Suppressor macrophage treated with lipopolysaccharide for 1 hour (primary cell): Measurements from ENCODE around the gene TMEM198.

Experiments used
- DNase-seq, 3 donors: peaks; one replicate each; pipeline ENCODE4 v3.0.0-alpha.2; 2020 to 2022

TMEM198 gene, protein sequence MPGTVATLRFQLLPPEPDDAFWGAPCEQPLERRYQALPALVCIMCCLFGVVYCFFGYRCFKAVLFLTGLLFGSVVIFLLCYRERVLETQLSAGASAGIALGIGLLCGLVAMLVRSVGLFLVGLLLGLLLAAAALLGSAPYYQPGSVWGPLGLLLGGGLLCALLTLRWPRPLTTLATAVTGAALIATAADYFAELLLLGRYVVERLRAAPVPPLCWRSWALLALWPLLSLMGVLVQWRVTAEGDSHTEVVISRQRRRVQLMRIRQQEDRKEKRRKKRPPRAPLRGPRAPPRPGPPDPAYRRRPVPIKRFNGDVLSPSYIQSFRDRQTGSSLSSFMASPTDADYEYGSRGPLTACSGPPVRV

DNA sequence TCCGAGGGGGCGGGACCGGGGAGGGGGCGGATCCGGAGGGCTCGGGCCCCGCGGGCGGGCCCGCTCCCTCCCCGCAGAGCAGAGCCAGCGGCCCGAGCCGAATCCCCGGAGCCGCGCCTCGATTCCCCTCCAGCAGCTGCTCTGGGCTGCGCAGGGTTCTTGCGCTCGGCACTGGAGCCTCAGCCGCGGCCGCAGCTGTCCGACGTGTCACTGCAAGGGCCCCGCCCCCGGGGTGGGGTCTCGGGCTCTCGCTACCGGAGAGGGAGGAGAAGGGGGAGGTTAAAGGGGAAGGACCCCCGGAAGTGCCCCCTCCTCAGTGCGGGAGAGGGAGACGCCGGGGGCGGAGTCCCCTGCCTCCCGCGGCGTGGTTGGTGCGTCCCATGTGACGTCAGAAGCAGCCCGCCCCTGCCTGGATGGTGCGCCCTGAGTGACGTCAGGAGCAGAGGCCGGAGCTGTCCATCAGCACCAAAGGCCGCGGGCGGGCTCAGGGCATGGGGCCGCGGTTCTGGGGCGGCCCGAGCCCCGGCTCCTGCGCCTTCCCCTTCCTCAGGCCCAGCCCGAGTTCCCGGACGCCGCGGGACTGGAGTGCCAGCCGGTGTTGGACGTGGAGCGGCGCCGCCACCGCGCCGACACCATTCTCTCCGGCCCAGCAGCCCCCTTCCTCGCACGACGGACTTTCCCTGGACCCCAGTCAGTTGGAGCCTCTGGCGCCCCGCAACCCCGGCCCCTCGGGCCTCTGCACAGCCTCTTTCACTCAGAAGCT lies at the start of gene TMEM198, which contains the start of gene CHPF:
TMEM198 (plus strand) TSS at position 433 of the 763 bp plus-strand sequence. CDS start 700 bp downstream, outside the sequence.
CHPF (minus strand) TSS at position 214 of the 763 bp plus-strand sequence. CDS start 271 bp downstream, outside the sequence.
- peak; percentile 93 to 96 (median 96) for DNase-seq

DNA sequence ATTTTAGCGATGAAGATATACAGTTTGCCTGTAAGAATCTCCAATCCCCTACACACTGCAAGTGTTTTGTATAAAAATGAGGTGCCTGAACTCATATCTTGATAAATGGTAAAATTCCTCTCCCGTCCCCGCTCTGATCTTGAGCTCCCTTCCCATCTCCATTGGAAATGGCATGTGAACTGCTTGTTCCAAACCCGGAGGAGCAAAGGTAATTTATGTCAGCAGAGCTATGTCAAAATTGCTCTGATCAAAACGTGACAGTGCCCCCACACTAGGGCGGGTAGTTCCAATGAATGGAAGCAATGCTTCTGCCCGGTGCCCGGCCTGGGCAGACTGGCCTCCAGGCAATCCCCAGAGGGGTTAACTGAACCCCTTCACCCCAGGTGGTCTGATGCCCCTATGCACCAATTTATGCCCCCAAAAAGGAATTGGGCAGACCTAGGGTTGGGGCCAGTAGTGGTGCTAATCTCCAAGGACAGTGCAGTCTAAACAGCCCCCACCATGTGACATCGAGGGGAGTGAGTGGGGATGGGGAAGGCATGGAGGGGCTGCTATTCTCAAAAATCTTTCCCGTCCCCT lies 48.8 kb upstream of the TMEM198 start:
- no peak for DNase-seq

DNA sequence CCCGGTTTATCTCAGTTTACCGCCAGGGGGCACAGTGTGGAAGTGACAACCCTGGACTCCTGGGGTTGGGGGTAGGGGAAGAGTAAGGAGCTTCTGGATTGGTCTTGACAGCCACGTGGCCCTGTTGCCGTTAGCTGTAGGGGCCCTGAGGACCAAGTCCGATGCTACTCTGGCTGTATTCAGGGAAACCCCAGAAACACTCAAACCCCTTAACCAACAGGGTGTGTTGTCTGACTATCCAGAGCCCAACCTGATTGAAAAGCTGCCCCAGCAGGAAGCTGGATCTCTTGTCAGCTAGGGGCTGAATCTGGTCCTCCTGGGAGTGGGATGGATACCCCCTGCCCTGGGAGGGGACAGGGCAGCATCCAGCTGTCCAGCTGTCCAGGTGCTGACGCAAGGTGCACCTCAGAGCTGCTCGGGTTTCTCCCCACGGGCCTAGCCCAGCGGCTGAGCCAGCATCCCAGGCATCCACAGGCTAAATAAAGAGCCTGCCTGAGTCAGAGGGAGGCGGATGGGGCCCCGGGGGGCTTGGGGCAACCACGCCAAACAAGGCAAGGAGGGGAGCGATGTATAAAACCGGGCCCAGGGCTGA lies 48.2 kb upstream of the TMEM198 start:
- DNase-seq = peak; percentile 72 to 86 (median 76)

- no peak for DNase-seq
Measured at GRCh38 chr2:219496247-219496824, 47.5 kb upstream of the TMEM198 start.

GRCh38 chr2:219496825-219497494 lies 46.9 kb upstream of the TMEM198 start:
- peak in 1 of 3 donors; percentile 12 for DNase-seq

GRCh38 chr2:219497495-219498279 lies 46.1 kb upstream of the TMEM198 start:
- DNase-seq = peak; percentile 83 to 94 (median 91)

DNA sequence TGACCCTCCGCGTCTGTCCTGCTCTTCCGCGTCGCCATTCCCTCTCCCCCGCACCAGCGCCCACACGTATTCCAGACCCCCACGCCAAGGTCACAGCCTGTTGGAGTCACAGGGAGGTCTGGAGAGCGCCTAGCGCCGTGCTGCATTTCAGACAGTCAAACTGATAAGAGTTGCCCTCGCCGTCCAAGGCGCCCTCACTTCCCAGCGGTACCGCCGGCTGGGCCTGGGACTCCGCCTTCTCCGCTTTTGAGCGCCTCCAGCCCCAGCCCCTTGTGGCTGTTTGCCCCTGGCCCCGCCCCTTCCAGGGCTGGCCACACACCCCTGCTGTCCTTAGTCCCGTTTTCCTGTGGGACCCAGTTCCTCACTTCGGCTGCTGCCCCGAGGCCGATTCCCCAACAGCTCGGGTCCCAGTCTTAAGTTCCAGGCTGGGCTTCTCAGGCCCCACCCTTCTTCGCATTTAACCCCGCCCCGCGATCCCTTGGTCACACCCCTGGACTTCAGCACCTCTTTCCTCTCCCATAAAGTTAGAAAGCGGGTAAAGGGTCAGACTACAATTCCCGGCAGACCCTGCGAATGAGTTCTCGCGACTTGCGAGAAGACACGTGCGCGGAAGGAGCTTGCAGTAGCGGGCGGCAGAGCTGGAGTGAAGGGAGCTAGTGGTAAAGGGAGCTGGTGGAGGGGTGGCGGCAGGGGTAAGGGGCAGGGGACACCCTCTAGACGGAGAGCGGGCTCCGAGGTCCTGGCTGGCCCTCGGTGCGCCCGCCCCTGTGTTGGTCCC lies 45.4 kb upstream of the TMEM198 start, which contains the start of gene GMPPA:
GMPPA (plus strand) TSS at position 612 of the 778 bp plus-strand sequence. CDS start 1,085 bp downstream, outside the sequence.
- DNase-seq = peak; percentile 97 to 99 (median 98)

GRCh38 chr2:219499058-219499307 lies 44.8 kb upstream of the TMEM198 start:
- no peak for DNase-seq

DNA sequence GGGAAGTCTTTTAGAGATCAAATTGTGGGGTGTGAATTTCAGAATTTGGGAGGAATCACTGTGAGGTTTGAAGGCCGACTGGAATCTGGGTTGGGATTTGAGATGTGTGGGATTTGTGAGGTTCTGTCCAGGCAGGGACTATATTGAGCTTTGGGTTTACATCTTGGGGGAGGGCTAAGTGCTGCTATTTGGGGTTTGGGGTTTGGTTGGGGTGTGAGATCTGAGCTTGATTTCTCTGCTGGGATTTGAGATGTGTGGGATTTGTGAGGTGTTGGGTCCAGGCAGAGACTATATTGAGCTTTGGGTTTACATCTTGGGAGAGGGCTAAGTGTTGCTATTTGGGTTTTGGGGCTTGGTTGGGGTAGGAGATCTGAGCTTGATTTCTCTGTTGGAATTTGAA lies 44.3 kb upstream of the TMEM198 start:
- no peak for DNase-seq

- DNase-seq = no peak
Measured at GRCh38 chr2:219500135-219500534, 43.7 kb upstream of the TMEM198 start.

- DNase-seq = no peak
Measured at GRCh38 chr2:219501849-219502248, 42.0 kb upstream of the TMEM198 start.

DNA sequence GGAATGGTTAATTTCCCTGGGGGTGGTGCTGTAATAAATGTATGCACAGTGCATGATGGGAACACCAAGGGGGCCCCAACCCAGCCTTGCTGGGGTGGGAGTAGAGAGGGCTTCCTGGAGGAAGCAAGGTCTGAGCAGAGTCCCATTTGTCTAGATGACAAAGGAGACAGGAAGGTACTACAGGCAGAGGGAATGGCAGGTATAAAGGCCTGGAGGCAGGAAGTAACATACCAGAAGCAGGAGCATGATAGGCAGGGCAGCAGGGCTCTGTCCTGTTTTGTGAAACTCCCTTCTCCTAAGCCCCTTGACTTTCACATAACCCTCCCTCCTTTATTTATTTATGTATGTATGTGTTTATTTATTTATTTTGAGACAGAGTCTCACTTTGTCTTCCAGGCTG lies 41.2 kb upstream of the TMEM198 start:
- no peak for DNase-seq

DNA sequence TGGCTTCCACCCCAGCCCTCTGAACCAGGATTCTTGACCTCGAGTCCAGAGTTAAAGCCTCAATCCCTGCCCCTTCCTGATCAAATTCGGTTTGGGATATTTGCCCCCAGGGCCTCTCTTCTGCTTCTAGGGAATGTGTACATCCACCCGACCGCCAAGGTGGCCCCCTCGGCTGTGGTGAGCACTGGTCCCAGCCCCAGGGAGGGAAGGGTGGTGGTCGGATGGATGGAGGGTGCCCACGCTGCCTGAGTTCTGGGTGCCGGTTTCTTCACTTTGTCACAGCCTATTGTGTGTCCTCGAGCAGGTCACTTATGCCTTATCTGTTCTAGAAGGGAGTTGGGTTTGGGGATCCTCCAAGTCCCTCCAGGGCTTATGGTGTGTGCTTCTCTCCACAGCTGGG lies 38.2 kb upstream of the TMEM198 start:
- no peak for DNase-seq

DNA sequence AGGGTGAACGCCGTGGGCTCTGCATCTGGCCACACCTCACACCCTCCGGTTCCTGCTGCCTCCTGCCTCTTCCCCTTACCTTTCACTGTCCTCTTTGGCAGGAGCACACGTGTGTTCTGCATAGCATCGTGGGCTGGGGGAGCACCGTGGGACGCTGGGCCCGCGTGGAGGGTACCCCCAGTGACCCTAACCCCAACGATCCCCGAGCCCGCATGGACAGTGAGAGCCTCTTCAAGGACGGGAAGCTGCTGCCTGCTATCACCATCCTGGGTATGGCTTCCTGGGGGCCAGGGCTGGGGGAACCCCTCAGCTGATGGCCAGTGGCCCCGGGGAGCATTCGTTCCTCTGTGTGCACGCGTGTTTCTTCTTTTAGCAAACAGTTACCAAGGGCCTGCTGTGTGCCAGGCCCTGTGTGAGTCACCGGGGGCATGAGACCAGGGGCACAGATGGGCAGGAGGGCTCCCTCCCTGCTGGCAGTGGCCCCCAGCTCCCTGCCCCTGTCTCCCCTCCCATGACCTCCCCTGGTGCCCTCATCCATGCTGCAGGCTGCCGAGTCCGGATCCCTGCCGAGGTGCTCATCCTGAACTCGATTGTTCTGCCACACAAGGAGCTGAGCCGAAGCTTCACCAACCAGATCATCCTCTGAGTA lies 37.6 kb upstream of the TMEM198 start:
- no peak for DNase-seq

DNA sequence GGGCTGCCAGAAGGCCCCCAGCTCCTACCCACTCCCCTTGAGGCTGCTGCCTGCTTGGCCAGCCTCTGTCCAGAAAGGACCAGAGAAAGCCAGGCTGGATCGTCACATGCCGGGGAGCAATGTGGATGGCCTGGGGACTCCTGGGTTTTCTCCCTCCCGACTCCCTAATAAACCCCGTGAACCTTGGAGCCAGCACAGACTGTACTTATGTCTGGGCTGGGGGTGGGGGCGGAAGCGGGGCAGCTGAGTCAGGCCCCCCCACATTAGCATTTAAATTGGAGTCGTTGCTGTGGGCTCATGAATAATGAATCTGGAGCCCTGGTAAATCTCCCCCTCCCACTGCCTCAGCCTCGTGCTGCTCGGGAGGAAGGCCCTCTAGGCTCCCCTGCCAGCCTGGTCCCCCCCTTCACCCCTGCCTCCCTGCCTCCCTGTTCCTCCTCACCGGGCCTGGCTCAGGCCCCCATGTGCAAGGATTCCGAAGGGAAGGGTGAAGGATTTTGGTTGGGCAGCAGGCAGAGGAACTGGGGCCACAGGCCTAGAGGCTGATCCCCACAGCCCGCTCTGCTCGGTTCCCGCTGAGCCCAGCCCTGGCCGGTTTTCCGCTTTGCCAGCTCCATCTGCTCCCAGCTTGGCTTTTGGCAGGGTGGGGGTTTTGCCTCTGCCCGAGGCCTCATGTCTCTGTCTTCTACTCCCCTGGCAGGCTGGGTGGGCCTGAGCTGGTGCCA lies 36.9 kb upstream of the TMEM198 start:
- DNase-seq = no peak

GRCh38 chr2:219507581-219508443 lies 36.0 kb upstream of the TMEM198 start:
- DNase-seq = no peak

DNA sequence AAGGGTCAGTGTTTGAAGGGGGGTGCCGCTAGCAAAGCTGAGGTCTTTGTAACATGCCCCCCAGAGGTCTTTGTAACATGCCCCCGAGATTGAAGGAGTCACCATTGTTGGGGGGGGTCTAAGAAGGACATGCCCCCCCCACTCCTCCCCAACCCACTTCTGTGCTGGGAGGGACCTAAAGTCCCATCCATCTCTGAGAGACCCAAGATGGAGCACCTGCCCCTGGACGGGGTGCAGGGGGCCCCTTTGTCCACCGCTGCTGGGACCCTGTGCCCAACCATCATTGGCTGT lies 35.4 kb upstream of the TMEM198 start:
- no peak for DNase-seq

DNA sequence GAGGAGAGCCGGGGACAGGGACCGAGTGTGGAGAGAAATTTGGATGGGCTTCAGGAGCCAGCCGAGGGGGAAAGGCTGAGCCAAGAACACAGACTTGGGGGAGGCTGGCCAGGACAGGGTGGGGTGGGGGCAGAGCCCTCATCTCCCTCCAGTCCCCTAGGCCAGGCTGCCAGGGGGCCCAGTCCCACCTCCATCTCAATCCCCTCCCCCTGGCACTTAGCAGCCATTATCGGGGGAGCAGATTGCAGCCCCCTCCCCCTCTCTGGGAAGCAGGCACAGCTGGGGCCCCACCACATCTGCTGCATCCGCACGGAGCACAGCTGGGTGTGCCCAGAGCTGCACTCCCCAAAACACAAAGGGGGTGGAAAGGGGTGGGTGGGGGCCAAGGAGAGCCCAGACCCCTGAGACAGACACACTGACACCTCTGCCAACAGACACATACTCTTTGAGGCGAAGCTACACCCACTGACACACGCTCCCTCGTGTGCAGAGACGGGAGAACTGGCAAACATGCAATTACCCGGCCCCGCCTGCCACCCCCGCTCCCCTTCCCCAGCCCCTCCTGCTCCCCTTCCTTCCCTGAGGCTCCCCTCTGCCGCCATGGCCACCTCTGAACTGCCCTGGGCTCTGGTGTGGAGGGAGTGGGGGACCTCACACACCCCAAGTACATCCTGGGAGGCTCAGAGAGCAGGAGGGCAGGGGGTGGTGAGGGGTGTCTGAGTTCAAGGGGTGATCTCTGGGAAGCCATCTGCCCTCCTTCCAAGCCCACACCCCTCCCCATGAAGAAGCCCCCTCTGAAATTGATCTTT lies 34.7 kb upstream of the TMEM198 start:
- no peak for DNase-seq
